GM18907 (cell line): ENCODE results near the gene FGFRL1.

Source experiments
- ATAC-seq: cut with Tn5 transposase; IDR thresholded peaks from one replicate; pipeline ENCODE4 v1.9.1; 2021; ENCODE audit warnings: mild to moderate bottlenecking, moderate library complexity; ENCODE audit not compliant: unreplicated experiment

Gene FGFRL1, protein sequence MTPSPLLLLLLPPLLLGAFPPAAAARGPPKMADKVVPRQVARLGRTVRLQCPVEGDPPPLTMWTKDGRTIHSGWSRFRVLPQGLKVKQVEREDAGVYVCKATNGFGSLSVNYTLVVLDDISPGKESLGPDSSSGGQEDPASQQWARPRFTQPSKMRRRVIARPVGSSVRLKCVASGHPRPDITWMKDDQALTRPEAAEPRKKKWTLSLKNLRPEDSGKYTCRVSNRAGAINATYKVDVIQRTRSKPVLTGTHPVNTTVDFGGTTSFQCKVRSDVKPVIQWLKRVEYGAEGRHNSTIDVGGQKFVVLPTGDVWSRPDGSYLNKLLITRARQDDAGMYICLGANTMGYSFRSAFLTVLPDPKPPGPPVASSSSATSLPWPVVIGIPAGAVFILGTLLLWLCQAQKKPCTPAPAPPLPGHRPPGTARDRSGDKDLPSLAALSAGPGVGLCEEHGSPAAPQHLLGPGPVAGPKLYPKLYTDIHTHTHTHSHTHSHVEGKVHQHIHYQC

DNA sequence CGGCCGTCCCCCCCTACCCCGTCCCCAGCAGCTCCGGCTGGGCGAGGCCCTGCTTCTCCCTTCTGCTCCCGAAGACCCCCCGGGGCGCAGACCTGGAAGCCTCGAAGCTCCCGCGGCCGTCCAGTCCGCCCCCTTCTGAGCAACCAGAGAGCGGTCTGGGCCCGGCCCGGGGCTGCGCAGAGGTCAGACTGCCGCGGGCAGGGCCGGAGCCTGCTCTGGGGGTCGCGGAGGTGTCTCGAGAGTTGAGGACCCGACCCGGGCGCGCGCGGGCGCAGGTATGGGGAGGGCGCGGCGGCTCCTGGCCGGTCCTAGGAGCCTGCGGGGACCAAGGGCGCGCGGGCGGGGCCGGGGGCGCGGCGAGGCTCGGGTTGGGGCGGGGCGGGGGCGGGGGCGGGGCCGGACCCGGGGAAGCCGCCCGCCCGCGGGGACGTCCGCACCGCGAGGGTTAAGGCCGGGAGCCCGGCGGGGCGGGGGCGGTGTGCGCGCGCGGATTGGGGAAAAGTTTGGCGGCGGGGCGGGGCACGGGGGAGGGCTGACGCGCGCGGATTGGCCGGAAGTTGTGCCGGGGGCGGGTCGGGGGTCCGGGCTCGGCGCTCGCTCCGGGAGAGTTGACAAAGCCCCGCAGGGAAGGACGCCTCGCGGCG lies at the start of gene FGFRL1:
Gene FGFRL1, plus strand, starts transcription at position 605 of the 644 bp plus-strand sequence. CDS start 860 bp downstream, outside the sequence.
- no peak for ATAC-seq

DNA sequence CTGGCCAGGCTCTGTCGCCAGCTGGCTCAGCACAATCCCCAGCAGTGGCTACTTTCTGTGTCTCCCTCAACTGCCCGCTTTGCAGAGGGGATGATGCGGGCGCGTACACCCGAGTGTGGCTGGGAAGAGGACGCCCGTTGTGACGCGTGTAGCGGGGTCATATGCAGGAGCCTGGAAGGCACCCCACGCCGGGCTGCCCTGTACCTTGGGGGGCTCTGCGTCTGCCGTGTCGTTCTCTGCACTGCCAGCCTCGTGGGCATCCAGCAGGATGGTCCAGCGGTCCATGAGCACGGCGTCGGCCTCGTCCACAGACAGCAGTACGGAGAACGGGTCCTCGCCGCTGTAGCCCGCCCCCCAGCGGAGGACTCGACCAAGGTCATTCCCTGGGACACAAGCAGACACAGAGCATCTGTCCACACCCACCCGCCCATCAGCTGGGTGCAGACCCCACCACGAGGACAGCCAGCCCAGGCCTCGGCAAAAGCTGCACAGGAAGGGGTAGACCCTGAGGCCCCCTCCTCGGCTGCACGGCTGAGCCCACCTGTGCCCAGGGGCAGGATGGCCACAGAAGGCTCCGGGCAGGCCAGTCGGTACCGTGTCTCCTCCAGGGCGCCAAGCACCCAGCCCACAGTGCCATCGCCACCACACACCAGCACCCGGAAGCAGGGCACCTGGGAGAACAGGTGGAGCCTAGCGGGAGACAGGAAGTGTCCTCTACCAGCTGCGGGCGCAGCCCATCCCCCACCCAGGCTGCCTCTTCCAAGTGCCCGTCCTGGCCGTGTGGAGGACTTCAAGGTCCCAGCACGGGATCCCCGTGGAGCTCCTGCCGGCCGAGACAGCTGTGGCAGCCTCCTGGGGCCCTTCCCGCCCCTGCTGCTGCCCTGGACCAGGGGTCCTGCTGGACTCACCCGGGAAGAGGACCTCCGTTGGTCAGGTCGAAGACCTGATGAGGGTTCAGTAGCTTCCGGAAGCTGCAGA lies 48.9 kb upstream of the FGFRL1 start:
- ATAC-seq: no peak

GRCh38 chr4:963276-964225 lies 47.9 kb upstream of the FGFRL1 start:
- ATAC-seq: no peak

DNA sequence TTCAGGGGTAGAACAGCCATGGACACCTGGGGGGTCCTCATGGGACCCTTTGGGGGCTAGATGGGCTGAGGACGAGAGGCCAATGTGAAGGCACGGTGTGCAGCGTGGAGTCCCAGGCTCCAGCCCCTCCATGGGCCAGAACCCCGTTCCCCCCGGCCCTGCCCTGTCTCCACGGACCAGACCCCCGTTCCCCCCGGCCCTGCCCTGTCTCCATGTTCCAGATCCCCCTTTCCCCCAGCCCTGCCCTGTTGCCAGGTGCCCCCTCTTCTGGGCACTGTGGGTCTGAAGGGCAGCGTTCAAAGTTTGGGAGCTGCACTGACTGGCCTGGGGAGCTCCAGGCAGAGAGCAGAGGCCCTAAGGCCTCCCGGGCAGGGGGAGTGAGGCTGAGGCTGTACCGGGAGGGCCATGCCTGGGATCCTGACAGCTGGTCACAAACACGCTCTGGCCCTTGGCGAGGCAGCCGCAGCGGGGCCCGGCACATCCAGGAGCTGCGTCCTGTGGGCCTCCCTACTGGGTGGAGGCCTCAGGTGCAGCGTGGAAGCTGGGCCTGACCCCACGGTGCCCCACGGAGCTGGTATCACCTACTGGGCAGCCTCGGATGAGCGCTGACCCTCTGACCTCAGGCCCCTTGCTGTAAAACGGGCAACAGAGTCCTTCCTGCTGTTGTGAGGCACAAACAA lies 46.9 kb upstream of the FGFRL1 start:
- ATAC-seq: no peak

DNA sequence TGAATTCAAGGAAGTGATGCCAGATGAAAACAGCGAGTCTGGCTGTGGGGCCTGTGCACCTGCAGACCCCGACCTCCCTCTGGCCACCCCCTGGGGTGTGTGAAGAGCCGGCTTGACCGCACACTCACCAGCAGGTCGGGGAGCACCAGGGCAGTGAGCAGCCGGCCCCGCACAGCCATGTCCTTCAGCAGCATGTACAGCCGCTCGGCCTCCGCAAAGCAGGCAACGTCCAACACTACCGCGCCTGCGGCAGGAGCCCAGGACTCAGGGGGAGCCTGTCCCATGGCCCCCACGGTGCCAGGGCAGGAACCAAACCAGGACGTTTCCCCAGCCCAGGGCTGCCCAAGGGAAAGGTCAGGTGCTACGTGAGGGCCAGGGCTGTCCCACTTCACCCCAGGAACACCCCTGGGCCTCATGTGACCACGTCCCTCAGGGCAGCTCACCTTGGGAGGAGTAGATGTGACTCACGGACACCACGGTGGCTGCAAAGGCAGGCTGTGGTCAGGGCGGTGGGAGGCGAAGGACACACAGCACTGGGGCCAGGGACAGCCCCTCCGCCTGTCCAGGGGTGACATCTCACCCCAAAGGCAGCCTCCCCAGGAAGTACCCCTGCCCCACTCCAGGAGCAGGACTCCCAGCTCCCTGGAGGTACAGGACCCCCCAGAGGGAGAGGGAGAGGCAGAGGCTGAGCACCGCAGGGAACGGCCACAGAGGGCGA lies 46.2 kb upstream of the FGFRL1 start:
- no peak for ATAC-seq

DNA sequence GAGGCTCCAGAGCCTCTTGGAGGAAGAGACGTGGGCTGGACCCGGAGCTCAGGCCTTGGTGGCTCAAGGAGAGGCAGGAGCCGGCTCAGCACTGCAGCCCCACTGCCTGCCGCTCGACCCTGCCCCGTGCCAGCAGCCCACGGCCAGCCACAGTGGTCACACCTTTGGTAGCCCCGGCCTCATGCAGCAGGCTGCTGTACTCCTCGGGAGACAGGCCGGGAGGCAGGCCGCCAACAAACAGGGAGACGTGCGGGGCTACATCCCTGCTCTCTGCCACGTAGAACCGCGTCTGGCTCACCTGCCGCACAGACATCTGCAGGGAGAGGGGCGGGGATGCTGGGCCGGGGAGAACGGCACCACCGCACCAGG lies 45.7 kb upstream of the FGFRL1 start:
- no peak for ATAC-seq

GRCh38 chr4:966266-967112 lies 44.9 kb upstream of the FGFRL1 start:
- no peak for ATAC-seq

DNA sequence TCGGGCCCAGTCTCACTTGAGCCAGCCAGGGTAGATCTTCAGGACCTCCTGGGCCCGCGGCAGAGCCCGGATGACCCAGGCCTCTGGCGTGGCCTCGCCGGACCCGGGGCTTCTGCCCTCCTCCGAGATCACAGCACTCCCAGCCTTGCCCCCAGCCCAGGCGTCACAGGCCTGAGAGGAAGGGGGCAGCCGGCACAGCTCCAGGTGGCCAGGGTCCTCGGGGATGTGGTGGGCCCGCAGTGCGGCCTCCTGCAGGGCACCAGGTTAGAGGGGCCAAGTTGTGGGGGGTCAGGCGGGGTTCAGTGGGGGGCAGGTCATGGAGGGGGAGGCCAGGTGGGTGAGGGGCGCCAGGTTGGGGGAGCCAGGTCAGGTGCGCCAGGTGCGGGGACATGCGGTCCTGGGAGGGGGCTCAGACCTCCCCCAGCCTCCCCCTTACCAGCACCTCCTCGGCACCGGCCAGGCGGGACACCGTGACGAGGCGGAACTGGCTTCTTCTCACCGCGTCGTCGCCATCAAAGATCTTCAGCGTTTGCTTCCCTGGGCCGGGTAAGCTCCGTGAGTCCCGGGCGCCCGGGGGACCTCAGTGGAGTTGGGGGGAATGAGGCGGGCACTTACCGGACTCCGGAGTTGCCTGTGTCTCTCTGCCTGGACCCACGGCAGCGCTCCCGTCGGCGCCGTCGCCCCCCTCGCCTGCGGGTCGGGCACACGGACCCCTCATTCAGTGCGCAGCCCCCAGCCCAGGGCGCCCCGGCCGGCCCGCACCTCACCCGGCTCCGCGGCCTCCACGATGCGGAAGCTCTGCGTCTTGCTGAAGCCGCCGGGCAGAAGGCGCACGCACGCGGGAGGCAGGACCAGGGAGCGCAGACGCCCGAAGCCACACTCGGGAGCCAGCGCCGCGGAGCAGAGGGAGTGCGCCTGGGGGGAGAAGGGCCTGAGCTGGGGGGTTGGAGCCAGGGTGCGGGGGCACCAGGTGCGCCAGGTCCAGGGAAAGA lies 44.0 kb upstream of the FGFRL1 start:
- ATAC-seq: no peak

DNA sequence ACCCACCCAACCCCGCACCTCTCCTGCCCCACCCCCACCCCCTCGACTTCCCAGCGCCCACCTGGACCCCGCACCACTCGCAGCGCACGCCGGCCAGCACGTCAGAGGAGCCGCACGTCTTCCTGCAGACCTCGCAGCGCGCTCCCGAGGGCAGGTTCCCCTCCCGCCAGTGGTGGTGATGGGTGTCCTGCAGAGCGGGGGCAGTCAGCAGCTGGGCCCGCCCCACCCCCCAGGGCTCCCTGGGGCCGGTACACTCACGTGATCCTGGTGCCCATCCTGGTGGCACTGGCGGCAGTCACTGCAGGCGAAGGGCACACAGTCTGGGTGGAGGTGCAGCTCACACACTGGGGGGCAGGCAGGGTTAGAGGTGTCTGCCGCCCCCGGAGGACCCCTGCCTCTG lies 43.2 kb upstream of the FGFRL1 start:
- ATAC-seq: no peak

- no peak for ATAC-seq
Measured at GRCh38 chr4:968621-969394, 42.6 kb upstream of the FGFRL1 start.

DNA sequence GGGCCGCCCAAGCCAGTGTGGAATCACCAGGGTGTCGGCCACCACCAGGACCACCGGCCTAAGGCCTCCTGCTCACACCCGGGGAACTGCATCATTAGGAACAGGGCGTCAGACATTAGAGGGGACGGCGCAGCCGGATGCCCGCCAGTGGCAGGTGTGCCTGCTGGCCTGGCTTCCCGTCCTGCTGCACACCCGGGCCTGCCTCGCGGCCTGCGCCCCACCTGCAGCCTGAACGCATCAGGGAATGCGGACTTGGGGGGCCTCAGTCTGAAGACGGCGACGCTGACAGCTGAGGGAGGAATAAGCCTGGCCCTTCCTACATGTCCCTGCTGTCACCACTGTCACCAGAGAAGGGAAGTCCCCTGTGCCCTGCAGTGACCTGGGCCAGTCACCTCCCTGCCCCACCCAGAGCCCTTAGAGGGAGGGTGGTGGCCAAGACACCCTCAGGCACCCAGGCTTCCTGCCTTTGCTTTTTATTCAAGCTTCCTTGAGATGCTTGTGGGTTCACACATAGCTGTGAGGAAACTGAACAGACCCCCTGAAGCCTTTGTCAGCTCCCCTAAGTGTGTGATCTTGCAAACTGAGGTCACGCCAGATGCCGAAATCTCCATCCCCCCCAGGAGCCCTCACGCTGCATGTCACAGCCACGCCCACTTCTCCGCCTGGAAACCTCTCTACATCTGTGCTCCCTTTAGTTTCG lies 41.2 kb upstream of the FGFRL1 start:
- ATAC-seq: no peak

GRCh38 chr4:970854-971520 lies 40.4 kb upstream of the FGFRL1 start:
- ATAC-seq: no peak

DNA sequence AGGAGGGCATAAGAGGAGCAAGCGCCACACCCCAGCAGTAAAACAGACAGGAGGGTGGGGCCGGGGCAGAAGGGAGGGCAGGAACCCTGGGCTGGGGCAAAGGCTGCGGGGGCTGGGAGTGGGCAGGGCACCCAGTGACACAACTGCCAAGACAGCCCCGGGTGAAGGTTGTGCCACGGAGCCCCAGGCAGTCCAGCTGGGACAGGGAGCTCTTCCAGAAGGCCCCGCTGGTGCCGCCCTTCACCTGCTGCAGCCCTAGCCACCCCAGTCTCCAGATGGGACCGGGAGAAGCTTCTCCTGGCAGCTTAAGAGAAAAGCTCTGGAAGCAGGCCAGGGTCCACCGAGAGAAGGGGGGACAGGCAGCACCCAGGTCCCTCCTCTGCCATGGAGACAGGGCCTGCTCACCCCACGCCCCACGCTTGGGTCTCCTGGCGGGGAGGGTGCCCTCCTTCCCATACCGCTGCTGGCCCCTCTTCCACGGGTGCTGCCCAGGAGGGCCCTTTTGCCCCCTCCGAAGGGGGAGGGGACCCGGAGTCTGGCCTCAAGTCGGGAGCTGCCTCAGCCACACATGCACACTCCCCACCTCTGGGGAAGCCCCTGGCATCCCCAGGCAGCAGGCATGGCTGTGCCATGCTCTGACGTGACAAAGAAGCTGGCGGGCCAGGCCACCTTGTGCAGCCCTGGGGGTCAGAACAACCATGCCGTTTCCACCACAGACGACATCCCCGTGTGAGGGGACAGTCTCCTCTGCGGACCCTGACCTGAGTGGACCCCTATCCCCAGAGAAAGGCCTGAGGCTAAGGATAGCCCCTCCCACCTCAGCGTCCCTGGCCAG lies 39.5 kb upstream of the FGFRL1 start:
- no peak for ATAC-seq
